Body of pancreas (tissue), 4 donors: Measurements from ENCODE around the gene COMMD1. TPM values are rescaled to one million over a fixed set of nuclear protein-coding genes. Genes with fewer than 3 reads are reported as not detected.

Source experiments
- ATAC-seq: fragments of 150-250 bp; one replicate; pipeline ENCODE4 v1.9.1; 2016
- DNase-seq, 4 donors: peaks; one replicate each; pipeline ENCODE4 v3.0.0-alpha.2; 2019
- H3K27ac ChIP-seq, 4 donors: fragments of 200-600 bp; sonication (generic); 1 replicate in 3 of 4; 2 replicates in 1 of 4; pipeline versions ENCODE4 v1.5.1 to v1.6.1; 2016 to 2019; ENCODE audit warnings: mild to moderate bottlenecking in 1 of 4, mixed read lengths in 1 of 4, moderate library complexity in 1 of 4
- H3K27me3 ChIP-seq, 2 donors: fragments of 200-600 bp; sonication (generic); one replicate each; pipeline ENCODE4 v1.6.0; 2016; ENCODE audit warnings: mild to moderate bottlenecking in 1 of 2
- H3K36me3 ChIP-seq, 2 donors: fragments of 200-600 bp; sonication (generic); replicated peaks in 1 of 2; 2 replicates each; pipeline ENCODE4 v1.5.1; 2016; ENCODE audit warnings: low read depth in 2 of 2; ENCODE audit not compliant: insufficient read depth in 1 of 2
- H3K4me1 ChIP-seq: fragments of 200-600 bp; sonication (generic); one replicate; pipeline ENCODE4 v1.6.0; 2016
- H3K4me3 ChIP-seq, 2 donors: fragments of 200-600 bp; sonication (generic); 1 replicate in 1 of 2; 2 replicates in 1 of 2; pipeline ENCODE4 v1.5.1; 2016 to 2019
- H3K9me3 ChIP-seq, 3 donors: fragments of 200-600 bp; sonication (generic); 1 replicate in 2 of 3; 2 replicates in 1 of 3; pipeline ENCODE4 v1.5.1; 2016
- POLR2A ChIP-seq, 3 donors: fragments of 450-650 bp; IDR thresholded peaks; one replicate each; pipeline ENCODE4 v1.6.1; 2016; ENCODE audit warnings: antibody characterized with exemption in 3 of 3, mild to moderate bottlenecking in 2 of 3
- WGBS, 2 donors: methylation state at CpG; one replicate each; pipeline ENCODE4 v1.1.5; 2017; 5-methylcytosine and 5-hydroxymethylcytosine counted together
- intact Hi-C: fragments of 100-400 bp; cut with DNase I; formaldehyde crosslinking; loops from one replicate; pipeline ENCODE4 v1.15.1; 2023
- total RNA-seq, 2 donors: library from RNA; depleted of rRNA; stranded (reverse); fragments of >200 nt; gene quantifications; one replicate each; pipeline ENCODE4 v1.1.0, GENCODE V29; 2016
- TF ChIP-seq, protein P1 (sequence below), 7 experiments: fragments of 450-650 bp in 4 of 7; fragments of 200-600 bp in 3 of 7; sonication (generic) in 3 of 7; IDR thresholded peaks; one replicate each; pipeline ENCODE4 v1.5.1; 2016 to 2019; ENCODE audit warnings: antibody characterized with exemption in 7 of 7

Gene COMMD1
- total RNA-seq, 2 donors from 2014 or later = 19.1 to 37.9 TPM

DNA sequence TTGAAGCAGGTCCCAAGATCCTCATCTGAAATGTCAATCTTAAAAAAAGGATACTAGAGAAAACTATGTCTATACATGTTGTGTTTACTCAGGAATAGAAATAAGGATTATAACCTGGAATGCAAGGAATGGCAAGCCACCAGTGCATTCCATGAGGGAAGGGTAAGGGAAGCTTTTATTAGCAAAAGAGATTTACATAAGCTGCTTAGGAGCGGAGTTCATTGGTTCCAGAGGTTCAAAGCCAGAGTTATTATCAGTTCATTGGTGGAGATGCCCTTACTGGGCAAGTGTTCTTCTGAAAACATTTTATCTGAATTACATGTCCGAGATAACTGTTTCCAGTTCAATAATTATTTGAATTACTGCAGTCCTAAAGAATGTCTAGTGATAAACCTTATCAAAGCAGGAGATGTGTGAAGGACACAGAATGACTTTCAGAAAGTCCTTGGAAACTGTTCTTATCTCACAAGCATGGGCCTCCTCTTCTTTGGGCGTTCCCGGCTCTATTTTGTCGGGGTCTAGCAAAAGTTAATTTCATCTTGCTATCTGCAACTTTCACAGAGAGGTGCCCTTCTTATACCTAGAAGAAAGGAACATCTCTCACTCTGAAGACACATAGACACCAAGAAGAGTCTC, 23.5 kb downstream of the COMMD1 start:
- no peak for TF ChIP-seq POLR2A (IDR thresholded peaks at IDR 0.05)
- TF ChIP-seq, protein P1, sequence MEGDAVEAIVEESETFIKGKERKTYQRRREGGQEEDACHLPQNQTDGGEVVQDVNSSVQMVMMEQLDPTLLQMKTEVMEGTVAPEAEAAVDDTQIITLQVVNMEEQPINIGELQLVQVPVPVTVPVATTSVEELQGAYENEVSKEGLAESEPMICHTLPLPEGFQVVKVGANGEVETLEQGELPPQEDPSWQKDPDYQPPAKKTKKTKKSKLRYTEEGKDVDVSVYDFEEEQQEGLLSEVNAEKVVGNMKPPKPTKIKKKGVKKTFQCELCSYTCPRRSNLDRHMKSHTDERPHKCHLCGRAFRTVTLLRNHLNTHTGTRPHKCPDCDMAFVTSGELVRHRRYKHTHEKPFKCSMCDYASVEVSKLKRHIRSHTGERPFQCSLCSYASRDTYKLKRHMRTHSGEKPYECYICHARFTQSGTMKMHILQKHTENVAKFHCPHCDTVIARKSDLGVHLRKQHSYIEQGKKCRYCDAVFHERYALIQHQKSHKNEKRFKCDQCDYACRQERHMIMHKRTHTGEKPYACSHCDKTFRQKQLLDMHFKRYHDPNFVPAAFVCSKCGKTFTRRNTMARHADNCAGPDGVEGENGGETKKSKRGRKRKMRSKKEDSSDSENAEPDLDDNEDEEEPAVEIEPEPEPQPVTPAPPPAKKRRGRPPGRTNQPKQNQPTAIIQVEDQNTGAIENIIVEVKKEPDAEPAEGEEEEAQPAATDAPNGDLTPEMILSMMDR (IDR thresholded peaks at IDR 0.05) = no peak
- Histone ChIP-seq H3K4me3 (no peak overlapping the region), H3K9me3 (no peaks in the 10 kb centered on the region), H3K4me1 (peaks cover 7% of the 10 kb centered on the region), H3K36me3 (no peaks in the 10 kb centered on the region), H3K27me3 (no peaks in the 10 kb centered on the region), H3K27ac (no peak overlapping the region)
- DNase-seq = no peak
- ATAC-seq = no peak
- 55 to 74% methylated on average over 5 of the region's 5 CpGs for WGBS, 2 donors
- intact Hi-C loops = no loop called here

DNA sequence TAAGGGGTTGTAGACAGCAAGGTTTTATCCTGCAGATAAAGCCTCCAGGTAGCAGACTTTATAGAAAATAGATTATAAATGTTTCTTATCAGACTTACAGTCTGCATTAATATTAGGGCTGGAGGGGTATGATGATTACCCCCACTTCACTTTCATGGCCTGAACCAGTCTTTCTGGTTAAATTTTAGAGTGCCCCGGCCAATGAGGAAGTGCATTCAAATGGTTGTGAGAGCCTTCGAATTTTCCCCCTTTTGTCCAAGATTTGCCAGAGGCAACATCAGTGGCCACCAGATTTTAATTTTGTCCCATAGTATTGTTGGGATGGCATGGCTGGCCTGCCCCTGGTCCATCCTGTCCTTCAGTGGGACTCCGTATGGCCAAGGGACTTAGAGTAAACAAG, 31.6 kb downstream of the COMMD1 start:
- WGBS, 2 donors = 51 to 69% methylated on average over 3 of the region's 3 CpGs
- DNase-seq = no peak
- intact Hi-C loops = no loop called here

DNA sequence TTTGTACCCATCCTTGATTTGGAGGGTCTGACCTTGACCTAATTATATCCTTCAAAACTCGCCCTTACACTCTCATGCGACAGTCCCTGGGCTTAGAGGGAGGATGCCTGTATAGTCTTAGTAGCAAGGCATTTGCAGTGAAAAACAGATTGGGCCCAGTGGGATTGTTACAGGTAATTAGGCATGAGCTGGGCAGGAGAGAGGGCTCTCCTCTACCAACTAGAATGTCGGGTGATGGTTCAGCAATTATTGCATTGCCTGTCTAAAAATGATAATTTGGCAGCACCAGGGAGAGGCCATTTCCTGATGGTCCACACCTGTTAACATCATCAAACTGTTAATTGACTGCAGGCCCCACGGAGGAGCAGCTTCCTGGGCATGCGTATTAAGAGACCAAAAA, 32.4 kb downstream of the COMMD1 start:
- no peaks in the 10 kb centered on the region for H3K27me3 ChIP-seq
- DNase-seq = no peak
- WGBS, 2 donors = 76 to 79% methylated on average over 5 of the region's 5 CpGs
- ATAC-seq = no peak
- H3K4me3 ChIP-seq = no peak overlapping the region
- TF ChIP-seq, protein P1 (IDR thresholded peaks at IDR 0.05) = no peak
- no peak for TF ChIP-seq POLR2A (IDR thresholded peaks at IDR 0.05)
- H3K27ac ChIP-seq = no peak overlapping the region
- no peaks in the 10 kb centered on the region for H3K36me3 ChIP-seq
- H3K4me1 ChIP-seq = peaks cover 6% of the 10 kb centered on the region
- H3K9me3 ChIP-seq = no peaks in the 10 kb centered on the region
- intact Hi-C loops = no loop called here

More for the DNA sequence above, 31.6 kb downstream of the COMMD1 start:
- Histone ChIP-seq H3K9me3 (no peaks in the 10 kb centered on the region), H3K27ac (no peak overlapping the region), H3K4me3 (no peak overlapping the region), H3K4me1 (peaks cover 6% of the 10 kb centered on the region), H3K36me3 (no peaks in the 10 kb centered on the region), H3K27me3 (no peaks in the 10 kb centered on the region)
- no peak for TF ChIP-seq POLR2A (IDR thresholded peaks at IDR 0.05)
- TF ChIP-seq, protein P1 (IDR thresholded peaks at IDR 0.05) = no peak
- no peak for ATAC-seq

DNA sequence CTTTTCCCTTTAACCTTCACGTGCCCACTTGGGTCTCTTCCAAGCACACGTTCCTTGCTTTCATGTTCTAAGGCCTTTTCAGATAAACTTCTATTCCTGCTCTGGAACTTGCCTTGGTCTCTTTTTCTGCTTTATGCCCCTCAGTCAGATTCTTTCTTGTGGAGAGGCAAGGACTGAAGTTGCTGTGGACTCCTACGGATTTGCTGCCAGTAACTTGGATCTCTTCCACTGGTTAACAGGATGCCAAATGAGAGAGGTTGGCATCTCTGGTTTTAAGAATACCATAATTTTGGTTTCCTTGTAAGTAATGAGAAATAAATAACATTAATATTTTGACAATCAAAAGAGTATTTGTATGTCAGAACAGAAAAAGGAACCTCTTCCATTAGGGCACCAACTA, 33.0 kb downstream of the COMMD1 start:
- Histone ChIP-seq H3K4me3 (no peak overlapping the region), H3K27me3 (no peaks in the 10 kb centered on the region), H3K4me1 (peaks cover 6% of the 10 kb centered on the region), H3K36me3 (no peaks in the 10 kb centered on the region), H3K9me3 (no peaks in the 10 kb centered on the region), H3K27ac (no peak overlapping the region)
- intact Hi-C loops = no loop called here
- WGBS, 2 donors = 59 to 65% methylated on average over 3 of the region's 3 CpGs
- ATAC-seq (no peak), DNase-seq (no peak)
- TF ChIP-seq POLR2A (IDR thresholded peaks at IDR 0.05) = no peak
- TF ChIP-seq, protein P1 (IDR thresholded peaks at IDR 0.05) = no peak

DNA sequence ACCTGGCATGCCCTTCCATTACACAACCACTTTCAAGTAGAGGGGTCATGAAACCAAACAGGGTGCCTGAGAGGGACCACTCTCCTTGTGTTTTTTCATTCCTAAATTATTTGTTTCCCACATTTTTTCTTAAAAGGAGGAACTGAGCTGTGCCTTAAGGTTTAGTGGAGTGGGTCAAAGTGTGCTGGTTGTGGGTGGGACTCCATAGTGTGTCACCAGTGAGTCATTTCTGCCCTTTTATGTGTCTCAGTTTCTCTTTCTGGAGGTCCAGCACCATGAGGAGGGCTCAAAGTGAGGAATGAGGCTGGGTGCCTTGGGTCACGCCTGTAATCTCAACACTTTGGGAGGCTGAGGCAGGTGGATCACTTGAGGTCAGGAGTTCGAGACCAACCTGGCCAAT, 37.8 kb downstream of the COMMD1 start:
- TF ChIP-seq, protein P1 (IDR thresholded peaks at IDR 0.05) = no peak
- no peak for TF ChIP-seq POLR2A (IDR thresholded peaks at IDR 0.05)
- intact Hi-C loops = no loop called here
- Histone ChIP-seq H3K36me3 (no peaks in the 10 kb centered on the region), H3K9me3 (no peaks in the 10 kb centered on the region), H3K4me1 (no peaks in the 10 kb centered on the region), H3K27me3 (no peaks in the 10 kb centered on the region), H3K4me3 (no peak overlapping the region), H3K27ac (no peak overlapping the region)
- DNase-seq (no peak), ATAC-seq (no peak)
- 94 to 97% methylated on average over 2 of the region's 2 CpGs for WGBS, 2 donors
